Skeletal muscle satellite cell (primary cell): ENCODE data around the gene WDR43.

Source experiments
- H3K27me3 ChIP-seq: 2 replicates; pipeline ENCODE4 v1.7.0; 2013; ENCODE audit warnings: low read length; ENCODE audit not compliant: control insufficient read depth, insufficient read depth
- H3K36me3 ChIP-seq: 2 replicates; pipeline ENCODE4 v1.7.0; 2013; ENCODE audit warnings: mild to moderate bottlenecking, control low read depth, low read length; ENCODE audit not compliant: insufficient read depth
- H3K4me1 ChIP-seq: 2 replicates; pipeline ENCODE4 v1.7.0; 2013; ENCODE audit warnings: low read length; ENCODE audit not compliant: control insufficient read depth, insufficient read depth
- H3K4me2 ChIP-seq: 2 replicates; pipeline ENCODE4 v1.7.0; 2013; ENCODE audit warnings: mild to moderate bottlenecking, low read length
- H3K4me3 ChIP-seq: 2 replicates; pipeline ENCODE4 v1.7.0; 2013; ENCODE audit warnings: low read length
- H3K9ac ChIP-seq: 2 replicates; pipeline ENCODE4 v1.7.0; 2013; ENCODE audit warnings: mild to moderate bottlenecking, low read depth, low read length, moderate library complexity
- H3K9me3 ChIP-seq: replicated peaks from 2 replicates; pipeline ENCODE4 v1.7.0; 2013; ENCODE audit warnings: mild to moderate bottlenecking, control low read depth, low read length

WDR43 gene

DNA sequence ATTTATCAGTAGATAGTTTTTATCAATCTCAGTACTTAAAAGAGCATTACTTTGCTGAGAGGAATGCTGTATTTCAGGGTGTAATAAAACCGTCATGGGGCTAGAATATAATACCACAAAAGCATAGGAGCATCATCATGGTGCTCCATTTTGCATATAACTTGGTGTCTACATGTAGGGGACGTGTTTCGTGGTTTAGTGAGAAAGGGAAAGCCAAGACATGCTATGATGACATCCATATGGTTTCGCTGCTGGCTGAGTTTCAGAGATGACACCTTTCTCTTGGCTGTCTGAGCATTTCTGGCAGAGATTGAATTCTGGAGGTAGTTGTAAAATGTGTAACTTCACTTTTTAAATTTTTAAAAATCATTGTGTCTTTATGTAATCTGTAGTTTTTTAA lies 32.4 kb downstream of the WDR43 start:
- no peak overlapping the region for H3K4me2 ChIP-seq
- H3K36me3 ChIP-seq, result peaks cover 85% of the 10 kb centered on the region
- H3K4me3 ChIP-seq, result no peak overlapping the region
- no peaks in the 10 kb centered on the region for H3K27me3 ChIP-seq
- H3K4me1 ChIP-seq, result peaks cover 4% of the 10 kb centered on the region
- H3K9ac ChIP-seq, result no peak overlapping the region
- no peaks in the 10 kb centered on the region for H3K9me3 ChIP-seq

DNA sequence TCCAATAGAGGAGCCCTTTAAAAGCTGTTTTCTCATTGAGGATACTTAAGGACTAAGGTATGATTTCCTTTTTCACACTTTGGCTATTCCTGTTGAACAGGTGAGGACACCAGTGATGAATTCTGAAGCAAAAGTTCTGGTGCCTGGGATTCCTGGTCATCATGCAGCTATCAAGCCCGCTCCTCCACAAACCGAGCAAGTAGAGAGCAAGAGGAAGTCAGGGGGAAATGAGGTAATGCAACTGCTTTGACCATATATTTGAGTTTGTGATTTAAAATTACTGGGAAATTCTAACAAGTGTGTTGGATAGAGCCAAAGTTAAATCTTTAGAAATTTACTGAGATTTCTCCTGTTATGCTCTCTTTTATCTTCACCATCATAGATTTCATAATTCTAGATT lies 33.0 kb downstream of the WDR43 start:
- peaks cover 85% of the 10 kb centered on the region for H3K36me3 ChIP-seq
- no peak overlapping the region for H3K4me2 ChIP-seq
- no peaks in the 10 kb centered on the region for H3K27me3 ChIP-seq
- no peak overlapping the region for H3K9ac ChIP-seq
- no peaks in the 10 kb centered on the region for H3K9me3 ChIP-seq
- no peak overlapping the region for H3K4me3 ChIP-seq
- peaks cover 4% of the 10 kb centered on the region for H3K4me1 ChIP-seq

DNA sequence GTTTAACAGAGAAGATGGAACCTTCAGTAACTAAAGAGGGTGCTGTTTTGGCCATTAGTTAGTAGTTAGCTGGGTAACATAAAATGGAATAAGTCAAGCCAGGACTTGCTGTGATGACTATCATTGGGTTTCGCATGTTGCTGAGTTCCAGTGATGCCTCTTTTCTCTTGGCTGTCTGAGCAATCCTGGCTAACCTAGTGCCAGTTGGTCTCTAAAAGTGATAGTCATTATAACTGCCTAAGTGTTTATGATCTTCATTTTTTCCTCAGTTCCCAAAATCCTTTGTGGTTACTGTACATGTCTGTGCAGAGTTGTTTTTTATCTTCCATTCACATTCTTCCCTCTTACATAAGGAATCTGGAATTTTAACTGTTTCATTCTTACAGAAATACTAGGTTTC lies 33.4 kb downstream of the WDR43 start:
- Histone ChIP-seq H3K4me3 (no peak overlapping the region), H3K9me3 (no peaks in the 10 kb centered on the region), H3K4me1 (peaks cover 4% of the 10 kb centered on the region), H3K4me2 (no peak overlapping the region), H3K36me3 (peaks cover 86% of the 10 kb centered on the region), H3K27me3 (no peaks in the 10 kb centered on the region), H3K9ac (no peak overlapping the region)

DNA sequence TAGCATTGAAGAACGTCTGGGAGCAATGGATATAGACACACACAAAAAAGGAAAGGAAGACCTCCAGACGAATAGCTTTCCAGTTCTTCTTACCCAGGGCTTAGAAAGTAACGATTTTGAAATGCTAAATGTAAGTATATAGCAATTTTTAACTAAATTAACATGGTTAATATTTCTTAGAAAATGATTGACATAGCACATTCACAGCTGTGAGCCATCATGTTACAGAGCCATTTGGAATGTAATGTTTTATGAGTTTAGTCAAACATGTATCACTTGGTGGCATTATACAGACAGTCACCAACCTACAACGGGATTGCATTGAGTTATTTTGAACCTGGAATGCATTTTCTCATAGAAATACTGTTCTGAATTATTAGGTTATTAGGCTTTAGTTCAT lies 35.1 kb downstream of the WDR43 start:
- H3K36me3 ChIP-seq, result peaks cover 85% of the 10 kb centered on the region
- no peak overlapping the region for H3K4me2 ChIP-seq
- H3K4me3 ChIP-seq, result no peak overlapping the region
- no peaks in the 10 kb centered on the region for H3K27me3 ChIP-seq
- no peak overlapping the region for H3K9ac ChIP-seq
- H3K9me3 ChIP-seq, result no peaks in the 10 kb centered on the region
- H3K4me1 ChIP-seq, result peaks cover 4% of the 10 kb centered on the region

- Histone ChIP-seq H3K36me3 (peaks cover 86% of the 10 kb centered on the region), H3K4me3 (no peak overlapping the region), H3K9ac (no peak overlapping the region), H3K27me3 (no peaks in the 10 kb centered on the region), H3K4me2 (no peak overlapping the region), H3K4me1 (peaks cover 4% of the 10 kb centered on the region), H3K9me3 (no peaks in the 10 kb centered on the region)
Observed at GRCh38 chr2:28930205-28930604, 35.7 kb downstream of the WDR43 start.

GRCh38 chr2:28934769-28935168 lies 40.3 kb downstream of the WDR43 start:
- H3K27me3 ChIP-seq, result no peaks in the 10 kb centered on the region
- H3K9me3 ChIP-seq, result no peaks in the 10 kb centered on the region
- no peak overlapping the region for H3K9ac ChIP-seq
- no peak overlapping the region for H3K4me3 ChIP-seq
- peaks cover 82% of the 10 kb centered on the region for H3K36me3 ChIP-seq
- H3K4me1 ChIP-seq, result peaks cover 3% of the 10 kb centered on the region
- no peak overlapping the region for H3K4me2 ChIP-seq

GRCh38 chr2:28941008-28941407 lies 46.5 kb downstream of the WDR43 start:
- H3K27me3 ChIP-seq, result no peaks in the 10 kb centered on the region
- H3K36me3 ChIP-seq, result peaks cover 71% of the 10 kb centered on the region
- H3K4me1 ChIP-seq, result no peaks in the 10 kb centered on the region
- H3K4me3 ChIP-seq, result no peak overlapping the region
- H3K9ac ChIP-seq, result no peak overlapping the region
- H3K9me3 ChIP-seq, result no peaks in the 10 kb centered on the region
- H3K4me2 ChIP-seq, result no peak overlapping the region

- H3K4me3 ChIP-seq, result no peak overlapping the region
- H3K36me3 ChIP-seq, result peaks cover 67% of the 10 kb centered on the region
- no peak overlapping the region for H3K9ac ChIP-seq
- H3K4me1 ChIP-seq, result no peaks in the 10 kb centered on the region
- no peak overlapping the region for H3K4me2 ChIP-seq
- no peaks in the 10 kb centered on the region for H3K9me3 ChIP-seq
- H3K27me3 ChIP-seq, result no peaks in the 10 kb centered on the region
Observed at GRCh38 chr2:28944535-28945248, 50.2 kb downstream of the WDR43 start.

GRCh38 chr2:28948160-28948559 lies 53.7 kb downstream of the WDR43 start:
- Histone ChIP-seq H3K36me3 (peaks cover 41% of the 10 kb centered on the region), H3K27me3 (no peaks in the 10 kb centered on the region), H3K9me3 (no peaks in the 10 kb centered on the region), H3K4me1 (peaks cover 31% of the 10 kb centered on the region), H3K4me2 (no peak overlapping the region), H3K9ac (no peak overlapping the region), H3K4me3 (no peak overlapping the region)

DNA sequence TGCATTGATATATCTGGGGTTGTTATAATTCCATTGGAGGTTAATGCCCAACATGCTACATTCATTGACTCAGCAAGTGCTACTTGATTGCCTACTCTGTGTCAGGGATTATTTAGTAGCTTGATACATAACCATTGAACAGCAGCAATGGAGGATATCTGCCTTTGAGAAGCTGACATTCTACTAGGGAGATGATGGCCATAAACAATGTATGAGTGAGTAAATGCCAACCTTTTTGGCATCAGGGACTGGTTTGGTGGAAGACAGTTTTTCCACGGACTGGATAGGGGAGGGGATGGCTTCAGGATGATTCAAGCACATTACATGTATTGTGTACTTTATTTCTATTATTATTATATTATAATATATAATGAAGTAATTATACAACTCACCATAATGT lies 54.7 kb downstream of the WDR43 start:
- no peaks in the 10 kb centered on the region for H3K9me3 ChIP-seq
- peaks cover 31% of the 10 kb centered on the region for H3K4me1 ChIP-seq
- no peaks in the 10 kb centered on the region for H3K27me3 ChIP-seq
- peaks cover 33% of the 10 kb centered on the region for H3K36me3 ChIP-seq
- H3K4me2 ChIP-seq, result no peak overlapping the region
- no peak overlapping the region for H3K9ac ChIP-seq
- no peak overlapping the region for H3K4me3 ChIP-seq

DNA sequence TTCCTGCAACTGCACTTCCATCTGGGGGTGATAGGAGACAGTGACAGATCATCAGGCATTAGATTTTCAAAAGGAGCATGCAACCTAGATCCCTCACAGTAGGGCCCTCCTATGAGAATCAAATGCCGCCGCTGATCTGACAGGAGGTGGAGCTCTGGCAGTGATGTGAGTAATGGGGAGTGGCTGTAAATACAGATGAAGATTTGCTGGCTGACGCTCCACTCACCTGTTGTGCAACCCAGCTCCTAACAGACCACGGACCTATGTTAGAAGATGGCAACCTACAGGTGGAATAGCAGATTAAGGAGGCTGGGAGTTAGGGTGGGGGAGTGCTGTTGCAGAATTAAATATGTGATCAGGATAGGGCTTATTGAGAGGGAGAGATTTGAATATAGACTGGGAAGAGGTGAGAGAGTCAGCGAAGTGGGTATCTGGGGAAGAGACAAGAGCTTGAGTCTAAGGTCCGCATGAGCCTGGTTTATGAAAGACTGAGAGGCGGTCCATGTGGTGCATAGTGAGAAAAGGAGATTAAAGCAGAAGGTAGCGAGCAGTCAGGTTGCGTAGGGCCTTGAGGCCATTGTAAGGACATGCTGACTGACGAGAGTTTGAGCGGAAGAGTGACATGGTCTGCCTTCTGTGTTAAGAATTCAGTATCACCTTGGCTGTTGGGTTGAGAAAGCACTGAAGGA lies 55.3 kb downstream of the WDR43 start:
- H3K4me1 ChIP-seq, result peaks cover 31% of the 10 kb centered on the region
- peaks cover 33% of the 10 kb centered on the region for H3K36me3 ChIP-seq
- H3K27me3 ChIP-seq, result no peaks in the 10 kb centered on the region
- no peak overlapping the region for H3K9ac ChIP-seq
- no peak overlapping the region for H3K4me3 ChIP-seq
- no peak overlapping the region for H3K4me2 ChIP-seq
- H3K9me3 ChIP-seq, result no peaks in the 10 kb centered on the region
